Gastrocnemius medialis (tissue), 4 donors: ENCODE results near the gene GPR45. TPM values are rescaled to one million over a fixed set of nuclear protein-coding genes. Genes with fewer than 3 reads are reported as not detected.

Experiments
- ATAC-seq, 2 donors: fragments of 150-250 bp; one replicate each; pipeline ENCODE4 v1.9.1; 2016
- DNase-seq, 2 donors: peaks; one replicate each; pipeline ENCODE4 v3.0.0-alpha.2; 2019
- H3K27ac ChIP-seq, 4 donors: fragments of 200-600 bp; sonication (generic); 1 replicate in 1 of 4; 2 replicates in 3 of 4; pipeline ENCODE4 v1.5.1; 2016 to 2018; ENCODE audit warnings: mild to moderate bottlenecking in 2 of 4, moderate library complexity in 1 of 4
- H3K27me3 ChIP-seq, 3 donors: fragments of 200-600 bp; sonication (generic) in 2 of 3; 1 replicate in 1 of 3; 2 replicates in 2 of 3; pipeline versions ENCODE4 v1.5.1 to v1.6.0; 2016 to 2019; ENCODE audit warnings: mild to moderate bottlenecking in 1 of 3, moderate library complexity in 1 of 3
- H3K36me3 ChIP-seq, 2 donors: fragments of 200-600 bp; sonication (generic) in 1 of 2; one replicate each; pipeline ENCODE4 v1.5.1; 2017 to 2018
- H3K4me1 ChIP-seq, 2 donors: fragments of 200-600 bp; sonication (generic) in 1 of 2; one replicate each; pipeline ENCODE4 v1.5.1; 2016 to 2017; ENCODE audit warnings: mild to moderate bottlenecking in 2 of 2
- H3K4me3 ChIP-seq, 4 donors: fragments of 200-600 bp; sonication (generic) in 3 of 4; 1 replicate in 1 of 4; 2 replicates in 3 of 4; pipeline ENCODE4 v1.5.1; 2016 to 2019; ENCODE audit warnings: mild to moderate bottlenecking in 2 of 4
- H3K9me3 ChIP-seq, 3 donors: fragments of 200-600 bp; sonication (generic) in 2 of 3; 1 replicate in 1 of 3; 2 replicates in 2 of 3; pipeline ENCODE4 v1.5.1; 2016 to 2019
- POLR2A ChIP-seq, 2 donors: fragments of 450-650 bp; IDR thresholded peaks; one replicate each; pipeline ENCODE4 v1.6.1; 2017; ENCODE audit warnings: antibody characterized with exemption in 2 of 2, mild to moderate bottlenecking in 2 of 2, moderate library complexity in 2 of 2
- in situ Hi-C, 4 donors: fragments of 200-750 bp; cut with MboI; loops; one replicate each; pipeline versions ENCODE4 v1.15.0 to v1.8.0; 2017; ENCODE audit warnings: low sequenced_read_pairs in 4 of 4
- intact Hi-C: fragments of 100-400 bp; cut with DNase I; formaldehyde crosslinking; loops from one replicate; pipeline ENCODE4 v1.15.1; 2023; ENCODE audit warnings: low total_unique reads
- total RNA-seq, 4 donors: library from RNA; depleted of rRNA; stranded (reverse); fragments of >200 nt; gene quantifications; one replicate each; pipeline versions ENCODE4 v1.1.0 to v1.2.3, GENCODE V29; 2016
- TF ChIP-seq, protein P1 (sequence below), 5 experiments: fragments of 450-650 bp in 3 of 5; fragments of 200-600 bp in 2 of 5; sonication (generic) in 2 of 5; IDR thresholded peaks in 4 of 5; conservative IDR thresholded peaks in 1 of 5; 1 replicate in 4 of 5; 2 replicates in 1 of 5; pipeline ENCODE4 v1.5.1; 2016 to 2019; ENCODE audit warnings: antibody characterized with exemption in 5 of 5, mild to moderate bottlenecking in 3 of 5, moderate library complexity in 3 of 5

Gene GPR45
- total RNA-seq, 4 donors from 2014 or later = not detected

DNA sequence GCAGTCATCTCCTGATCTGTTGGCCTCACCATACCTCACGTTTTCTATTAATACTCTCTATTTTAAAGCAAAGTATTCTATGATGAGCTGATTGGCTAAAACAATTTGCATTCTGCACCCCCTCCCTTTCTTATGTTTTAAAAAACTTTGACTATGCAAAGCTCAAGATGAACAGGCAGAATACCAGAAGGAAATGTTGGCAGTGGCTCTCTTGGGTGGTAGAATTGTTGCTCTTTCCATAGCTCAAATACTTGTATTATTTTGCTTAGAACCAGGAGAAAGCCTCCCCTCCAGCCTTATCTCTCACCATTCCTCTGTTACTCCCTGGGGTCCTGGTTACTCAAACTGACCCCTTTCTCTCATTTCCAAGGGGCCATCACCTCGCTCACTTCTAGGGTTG, 14.4 kb downstream of the GPR45 start:
- Histone ChIP-seq H3K4me1 (no peaks in the 10 kb centered on the region), H3K27me3 (no peaks in the 10 kb centered on the region), H3K9me3 (no peaks in the 10 kb centered on the region), H3K36me3 (no peaks in the 10 kb centered on the region), H3K27ac (no peak overlapping the region), H3K4me3 (no peak overlapping the region)
- TF ChIP-seq, protein P1, sequence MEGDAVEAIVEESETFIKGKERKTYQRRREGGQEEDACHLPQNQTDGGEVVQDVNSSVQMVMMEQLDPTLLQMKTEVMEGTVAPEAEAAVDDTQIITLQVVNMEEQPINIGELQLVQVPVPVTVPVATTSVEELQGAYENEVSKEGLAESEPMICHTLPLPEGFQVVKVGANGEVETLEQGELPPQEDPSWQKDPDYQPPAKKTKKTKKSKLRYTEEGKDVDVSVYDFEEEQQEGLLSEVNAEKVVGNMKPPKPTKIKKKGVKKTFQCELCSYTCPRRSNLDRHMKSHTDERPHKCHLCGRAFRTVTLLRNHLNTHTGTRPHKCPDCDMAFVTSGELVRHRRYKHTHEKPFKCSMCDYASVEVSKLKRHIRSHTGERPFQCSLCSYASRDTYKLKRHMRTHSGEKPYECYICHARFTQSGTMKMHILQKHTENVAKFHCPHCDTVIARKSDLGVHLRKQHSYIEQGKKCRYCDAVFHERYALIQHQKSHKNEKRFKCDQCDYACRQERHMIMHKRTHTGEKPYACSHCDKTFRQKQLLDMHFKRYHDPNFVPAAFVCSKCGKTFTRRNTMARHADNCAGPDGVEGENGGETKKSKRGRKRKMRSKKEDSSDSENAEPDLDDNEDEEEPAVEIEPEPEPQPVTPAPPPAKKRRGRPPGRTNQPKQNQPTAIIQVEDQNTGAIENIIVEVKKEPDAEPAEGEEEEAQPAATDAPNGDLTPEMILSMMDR (IDR thresholded peaks at IDR 0.05 in 4 of 5, conservative IDR thresholded peaks at IDR 0.05 in 1 of 5) = no peak
- no peak for TF ChIP-seq POLR2A (IDR thresholded peaks at IDR 0.05)
- ATAC-seq (no peak), DNase-seq (no peak)
- in situ Hi-C loops = no loop called here
- intact Hi-C loops = no loop called here

DNA sequence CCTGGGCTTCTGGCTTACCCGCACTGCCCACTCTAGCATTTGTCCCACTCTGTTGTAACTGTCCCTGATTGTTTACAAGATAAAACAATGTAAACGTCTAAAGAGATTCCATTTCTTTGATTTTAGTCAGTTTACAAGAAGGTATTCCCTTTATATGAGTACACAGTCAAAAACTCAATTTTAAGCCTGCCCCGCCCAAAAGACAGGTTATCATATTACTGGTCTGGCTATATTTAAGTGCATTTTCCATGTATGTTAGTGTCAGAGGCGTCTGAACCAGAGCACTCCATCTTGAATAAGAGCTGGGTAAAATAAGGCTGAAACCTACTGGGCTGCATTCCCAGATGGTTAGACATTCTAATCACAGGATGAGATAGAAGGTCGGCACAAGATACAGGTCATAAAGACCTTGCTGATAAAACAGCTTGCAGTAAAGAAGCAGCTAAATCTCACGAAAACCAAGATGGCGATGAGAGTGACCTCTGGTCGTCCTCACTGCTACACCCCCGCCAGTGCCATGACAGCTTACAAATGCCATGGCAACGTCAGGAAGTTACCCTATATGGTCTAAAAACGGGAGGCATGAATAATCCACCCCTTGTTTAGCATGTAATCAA, 15.0 kb downstream of the GPR45 start:
- Histone ChIP-seq H3K27ac (no peak overlapping the region), H3K4me1 (no peaks in the 10 kb centered on the region), H3K27me3 (no peaks in the 10 kb centered on the region), H3K9me3 (no peaks in the 10 kb centered on the region), H3K4me3 (no peak overlapping the region), H3K36me3 (no peaks in the 10 kb centered on the region)
- intact Hi-C loops (no loop called here), in situ Hi-C loops (no loop called here)
- no peak for DNase-seq
- no peak for ATAC-seq
- TF ChIP-seq, protein P1 (IDR thresholded peaks at IDR 0.05 in 4 of 5, conservative IDR thresholded peaks at IDR 0.05 in 1 of 5) = no peak
- no peak for TF ChIP-seq POLR2A (IDR thresholded peaks at IDR 0.05)

DNA sequence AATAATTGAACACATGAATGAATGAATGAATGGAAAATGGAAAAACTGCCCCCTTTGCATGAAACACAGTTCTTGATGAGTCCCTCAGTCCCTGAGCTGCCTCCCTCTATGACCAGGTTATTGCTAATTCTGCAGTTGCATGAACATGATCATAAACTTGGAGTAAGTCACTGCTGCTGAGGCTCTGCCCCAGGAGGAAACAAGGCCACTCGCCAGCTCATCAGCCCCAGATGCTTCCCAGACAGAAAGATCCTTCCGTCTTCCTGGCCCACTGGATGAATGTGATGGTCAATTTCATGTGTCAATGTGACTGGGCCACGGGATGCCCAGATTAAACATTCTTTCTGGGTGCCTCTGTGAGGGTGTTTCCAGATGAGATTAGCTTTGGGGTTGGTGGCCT, 16.4 kb downstream of the GPR45 start:
- in situ Hi-C loops = no loop called here
- Histone ChIP-seq H3K36me3 (no peaks in the 10 kb centered on the region), H3K4me3 (no peak overlapping the region), H3K4me1 (no peaks in the 10 kb centered on the region), H3K27ac (no peak overlapping the region), H3K9me3 (no peaks in the 10 kb centered on the region), H3K27me3 (no peaks in the 10 kb centered on the region)
- TF ChIP-seq, protein P1 (IDR thresholded peaks at IDR 0.05 in 4 of 5, conservative IDR thresholded peaks at IDR 0.05 in 1 of 5) = no peak
- TF ChIP-seq POLR2A (IDR thresholded peaks at IDR 0.05) = no peak
- DNase-seq = no peak
- ATAC-seq = no peak
- intact Hi-C loops = no loop called here

DNA sequence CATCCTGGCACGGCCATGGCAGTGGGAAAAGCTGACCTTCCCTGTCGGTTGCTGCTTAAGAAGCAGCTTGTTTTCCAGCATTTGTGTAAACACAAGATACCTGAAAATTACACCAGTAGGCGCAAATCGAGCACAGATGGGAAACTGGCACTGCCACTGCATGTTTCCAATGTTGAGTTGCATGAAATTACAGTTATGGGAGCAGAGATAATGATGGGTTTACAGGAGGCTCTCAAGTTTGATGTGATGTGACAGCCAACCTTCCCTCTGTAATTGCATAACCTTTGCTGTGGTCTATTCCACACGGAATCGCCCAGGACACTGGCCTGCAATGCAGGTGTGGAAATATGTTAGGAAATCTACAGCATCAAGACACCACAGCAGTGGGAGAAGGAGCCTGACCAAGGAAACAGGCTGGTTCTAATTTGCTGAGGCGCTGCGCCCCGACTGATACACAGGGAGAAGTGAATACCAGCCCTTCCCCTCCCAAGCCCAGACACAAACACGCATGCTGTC, 17.4 kb downstream of the GPR45 start:
- Histone ChIP-seq H3K36me3 (no peaks in the 10 kb centered on the region), H3K27me3 (no peaks in the 10 kb centered on the region), H3K27ac (no peak overlapping the region), H3K4me1 (no peaks in the 10 kb centered on the region), H3K9me3 (no peaks in the 10 kb centered on the region), H3K4me3 (no peak overlapping the region)
- TF ChIP-seq, protein P1 (IDR thresholded peaks at IDR 0.05 in 4 of 5, conservative IDR thresholded peaks at IDR 0.05 in 1 of 5) = no peak
- TF ChIP-seq POLR2A (IDR thresholded peaks at IDR 0.05) = no peak
- intact Hi-C loops = no loop called here
- in situ Hi-C loops = no loop called here
- DNase-seq = no peak
- no peak for ATAC-seq

DNA sequence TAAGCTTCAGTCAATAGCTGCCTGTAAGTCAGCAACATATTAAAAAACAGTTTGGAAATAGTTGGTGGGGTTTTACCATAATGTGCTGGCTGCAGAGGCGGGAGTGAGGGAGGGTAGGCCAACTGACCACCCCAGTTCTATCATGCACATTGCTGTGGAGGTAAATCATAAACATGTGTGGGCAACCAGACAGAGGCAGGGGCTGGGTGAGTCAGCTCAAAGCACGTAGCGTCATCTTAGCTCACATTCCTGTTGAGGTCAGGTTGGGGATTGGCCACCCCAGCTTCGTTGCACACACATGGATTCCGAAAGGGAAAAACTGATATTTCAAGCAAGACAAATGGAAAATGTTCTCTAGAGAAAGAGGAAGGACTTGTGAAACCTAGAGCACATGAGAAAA, 19.5 kb downstream of the GPR45 start:
- ATAC-seq = no peak
- no peak for DNase-seq
- no peak overlapping the region for H3K27ac ChIP-seq
- in situ Hi-C loops = no loop called here
- intact Hi-C loops = no loop called here
- no peaks in the 10 kb centered on the region for H3K9me3 ChIP-seq
- H3K36me3 ChIP-seq = peaks cover 0 to 6% of the 10 kb centered on the region in 2 donors
- TF ChIP-seq, protein P1 (IDR thresholded peaks at IDR 0.05 in 4 of 5, conservative IDR thresholded peaks at IDR 0.05 in 1 of 5) = no peak
- no peak for TF ChIP-seq POLR2A (IDR thresholded peaks at IDR 0.05)
- H3K4me3 ChIP-seq = no peak overlapping the region
- H3K4me1 ChIP-seq = no peaks in the 10 kb centered on the region
- H3K27me3 ChIP-seq = no peaks in the 10 kb centered on the region
